KMS-11 (cell line): ENCODE results near the gene BASP1.
A peak's percentile ranks its signal among the peaks of the same experiment; 100 is the strongest.

ENCODE experiments used
- H2AFZ ChIP-seq: fragments of 200-600 bp; sonication (generic); 2 replicates; pipeline ENCODE4 v1.6.1; 2016; ENCODE audit warnings: antibody characterized with exemption, mixed run types, low read depth
- H3K27ac ChIP-seq: fragments of 200-600 bp; sonication (generic); 2 replicates; pipeline ENCODE4 v1.6.1; 2016; ENCODE audit warnings: mild to moderate bottlenecking, mixed run types
- H3K27me3 ChIP-seq: fragments of 200-600 bp; sonication (generic); 2 replicates; pipeline ENCODE4 v1.6.1; 2017; ENCODE audit warnings: mild to moderate bottlenecking, low read depth, mixed run types, moderate library complexity; ENCODE audit not compliant: insufficient read depth
- H3K36me3 ChIP-seq: fragments of 200-600 bp; sonication (generic); 2 replicates; pipeline ENCODE4 v1.6.1; 2017; ENCODE audit warnings: mild to moderate bottlenecking, mixed run types; ENCODE audit not compliant: insufficient read depth
- H3K4me1 ChIP-seq: fragments of 200-600 bp; sonication (generic); 2 replicates; pipeline ENCODE4 v1.6.1; 2016; ENCODE audit warnings: mild to moderate bottlenecking, low read depth, mixed run types; ENCODE audit not compliant: poor library complexity, severe bottlenecking
- H3K4me2 ChIP-seq: fragments of 200-600 bp; sonication (generic); 2 replicates; pipeline ENCODE4 v1.7.0; 2016; ENCODE audit warnings: mild to moderate bottlenecking, mixed run types
- H3K4me3 ChIP-seq: fragments of 200-600 bp; sonication (generic); IDR thresholded peaks from 2 replicates; pipeline ENCODE4 v1.6.1; 2017; ENCODE audit warnings: low read depth, low read length, mixed read lengths; ENCODE audit not compliant: insufficient read depth
- H3K79me2 ChIP-seq: fragments of 200-600 bp; sonication (generic); 2 replicates; pipeline ENCODE4 v1.6.1; 2016; ENCODE audit warnings: low read depth, mixed run types; ENCODE audit not compliant: insufficient read depth
- H3K9ac ChIP-seq: fragments of 200-600 bp; sonication (generic); 2 replicates; pipeline ENCODE4 v1.6.1; 2016; ENCODE audit warnings: mild to moderate bottlenecking, mixed run types
- H4K20me1 ChIP-seq: fragments of 200-600 bp; sonication (generic); 2 replicates; pipeline ENCODE4 v1.6.1; 2016; ENCODE audit warnings: mild to moderate bottlenecking, mixed run types; ENCODE audit not compliant: insufficient read depth
- CTCF ChIP-seq: fragments of 200-600 bp; sonication (generic); conservative IDR thresholded peaks from 2 replicates; pipeline ENCODE4 v1.6.1; 2017; ENCODE audit warnings: low read depth, mild to moderate bottlenecking, antibody characterized with exemption, low read length, moderate library complexity, mixed read lengths

Gene BASP1

DNA sequence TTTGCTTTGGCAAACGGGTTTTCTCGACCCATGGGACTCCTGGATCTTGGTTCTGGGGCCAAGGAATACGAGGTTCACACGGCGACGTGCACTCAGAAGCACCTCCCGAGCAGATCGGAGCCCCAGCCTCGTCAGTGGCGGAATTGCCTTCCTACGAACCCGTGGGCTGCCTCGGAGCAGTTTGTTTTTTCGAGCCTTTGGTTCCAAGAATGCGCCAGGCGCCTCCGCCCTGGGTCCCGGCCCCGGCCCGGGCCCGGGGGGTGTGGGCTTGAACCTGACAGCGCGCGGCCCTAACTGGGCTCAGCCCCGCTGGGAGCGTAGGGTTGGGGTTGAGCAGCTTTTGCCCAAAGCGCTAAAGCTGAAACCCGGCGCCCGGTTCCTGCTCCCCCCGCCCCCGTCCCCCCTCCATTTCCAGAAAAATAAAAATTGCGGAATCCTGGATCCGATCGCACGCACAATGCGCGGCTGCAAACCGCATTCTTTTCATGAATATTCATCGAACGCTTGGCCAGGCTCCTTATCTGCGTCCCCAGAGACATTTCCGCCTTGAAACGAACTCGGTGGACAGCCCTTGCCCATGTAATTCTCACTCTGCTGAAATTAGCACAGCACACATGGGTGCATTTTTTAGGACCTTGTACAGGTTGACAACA lies 1.0 kb downstream of the BASP1 start:
- Histone ChIP-seq H2AFZ (peak overlapping the region; percentile 73), H3K36me3 (no peaks in the 10 kb centered on the region), H3K79me2 (peaks cover 33% of the 10 kb centered on the region), H3K4me1 (peaks cover 47% of the 10 kb centered on the region), H3K27me3 (no peaks in the 10 kb centered on the region), H3K4me2 (peak overlapping the region; percentile 92), H4K20me1 (no peaks in the 10 kb centered on the region), H3K27ac (no peak overlapping the region; the same call in 1 of the 2 replicates), H3K9ac (peak overlapping the region; percentile 35; the same call in 1 of the 2 replicates), H3K4me3 (no peak overlapping the region)
- no peak for TF ChIP-seq CTCF

GRCh38 chr5:17219006-17219422 lies 1.6 kb downstream of the BASP1 start:
- no peaks in the 10 kb centered on the region for H4K20me1 ChIP-seq
- H3K4me1 ChIP-seq: peaks cover 52% of the 10 kb centered on the region
- no peak for TF ChIP-seq CTCF
- H3K4me2 ChIP-seq: peak overlapping the region; percentile 92
- no peak overlapping the region for H3K4me3 ChIP-seq
- H3K27me3 ChIP-seq: no peaks in the 10 kb centered on the region
- H2AFZ ChIP-seq: peak overlapping the region; percentile 73; the same call in 1 of the 2 replicates
- no peak overlapping the region for H3K27ac ChIP-seq
- peak overlapping the region; percentile 35; the same call in 1 of the 2 replicates for H3K9ac ChIP-seq
- no peaks in the 10 kb centered on the region for H3K36me3 ChIP-seq
- peaks cover 33% of the 10 kb centered on the region for H3K79me2 ChIP-seq

- H3K9ac ChIP-seq: no peak overlapping the region
- H3K4me1 ChIP-seq: peaks cover 57% of the 10 kb centered on the region
- no peak overlapping the region for H2AFZ ChIP-seq
- H3K4me3 ChIP-seq: no peak overlapping the region
- no peaks in the 10 kb centered on the region for H4K20me1 ChIP-seq
- no peaks in the 10 kb centered on the region for H3K36me3 ChIP-seq
- H3K4me2 ChIP-seq: peak overlapping the region; percentile 92; the same call in 1 of the 2 replicates
- no peak overlapping the region for H3K27ac ChIP-seq
- H3K79me2 ChIP-seq: peaks cover 33% of the 10 kb centered on the region
- no peaks in the 10 kb centered on the region for H3K27me3 ChIP-seq
- no peak for TF ChIP-seq CTCF
Observed at GRCh38 chr5:17219469-17219868, 2.0 kb downstream of the BASP1 start.

GRCh38 chr5:17219992-17220391 lies 2.6 kb downstream of the BASP1 start:
- no peak overlapping the region for H3K27ac ChIP-seq
- H3K27me3 ChIP-seq: no peaks in the 10 kb centered on the region
- no peaks in the 10 kb centered on the region for H4K20me1 ChIP-seq
- no peaks in the 10 kb centered on the region for H3K36me3 ChIP-seq
- H3K4me1 ChIP-seq: peaks cover 62% of the 10 kb centered on the region
- H3K79me2 ChIP-seq: peaks cover 38% of the 10 kb centered on the region
- H3K4me2 ChIP-seq: peak overlapping the region; percentile 92; the same call in 1 of the 2 replicates
- TF ChIP-seq CTCF: no peak
- no peak overlapping the region for H3K4me3 ChIP-seq
- H3K9ac ChIP-seq: no peak overlapping the region
- H2AFZ ChIP-seq: no peak overlapping the region
